ENCODE data around the gene TEX50. TPM values are rescaled to one million over a fixed set of nuclear protein-coding genes. Genes with fewer than 3 reads are reported as not detected.

The TEX50 gene
- not detected in 5 replicates for total RNA-seq (2022; extraction: Qiagen RNA extraction; ENCODE audit: low read depth)

GRCh38 chr1:173635116-173635515 lies at the start of gene TEX50:
Gene TEX50, plus strand, starts transcription at chr1:173635338. Its CDS starts 184 bp downstream, at chr1:173635522.

GRCh38 chr1:173603056-173603591 lies 32.0 kb upstream of the TEX50 start, which contains the start of gene SLC9C2:
Gene SLC9C2, minus strand, starts transcription at chr1:173603072. Its CDS starts 1,296 bp downstream, at chr1:173601776.

GRCh38 chr1:173669491-173669941 lies 34.4 kb downstream of the TEX50 start, which contains the start of gene ANKRD45:
Gene ANKRD45, minus strand, starts transcription at chr1:173669851. Its CDS starts 10,433 bp downstream, at chr1:173659418.

Other genes starting within 250 kb of the TEX50 start
- 319 to 366 TPM (median 339 TPM) in 5 replicates for gene PRDX6, start 158.0 kb upstream of the TEX50 start, total RNA-seq (2022; extraction: Qiagen RNA extraction; ENCODE audit: low read depth)
- gene SLC9C2, start 32.3 kb upstream of the TEX50 start, total RNA-seq (2022; extraction: Qiagen RNA extraction; ENCODE audit: low read depth) = not detected in 5 replicates
- gene ANKRD45, start 34.5 kb downstream of the TEX50 start, total RNA-seq (2022; extraction: Qiagen RNA extraction; ENCODE audit: low read depth) = 0.14 to 0.34 TPM (median 0.25 TPM) in 3 of 5 replicates, not detected in the others
- gene KLHL20, start 79.6 kb downstream of the TEX50 start, total RNA-seq (2022; extraction: Qiagen RNA extraction; ENCODE audit: low read depth) = 10.5 to 17.3 TPM (median 13.7 TPM) in 5 replicates
- 37.2 to 44.7 TPM (median 41.8 TPM) in 5 replicates for gene DARS2, start 189.3 kb downstream of the TEX50 start, total RNA-seq (2022; extraction: Qiagen RNA extraction; ENCODE audit: low read depth)
- 12.0 to 14.4 TPM (median 13.3 TPM) in 5 replicates for gene CENPL, start 189.5 kb downstream of the TEX50 start, total RNA-seq (2022; extraction: Qiagen RNA extraction; ENCODE audit: low read depth)
- 287 to 387 TPM (median 302 TPM) in 5 replicates for gene GAS5, start 232.7 kb downstream of the TEX50 start, total RNA-seq (2022; extraction: Qiagen RNA extraction; ENCODE audit: low read depth)
- 1.1 to 1.8 TPM (median 1.4 TPM) in 5 replicates for gene ZBTB37, start 233.0 kb downstream of the TEX50 start, total RNA-seq (2022; extraction: Qiagen RNA extraction; ENCODE audit: low read depth)